ENCODE data around the gene HPS4. TPM values are rescaled to one million over a fixed set of nuclear protein-coding genes. Genes with fewer than 3 reads are reported as not detected.

Gene HPS4
- total RNA-seq, 1 experiment from 2014 or later, result 35.4 TPM

- no peak for TF ChIP-seq REST (IDR thresholded peaks at IDR 0.05; ENCODE audit: low read depth)
- TF ChIP-seq RAD21 (IDR thresholded peaks at IDR 0.05; ENCODE audit: low read depth), result no peak
- TF ChIP-seq SRF (IDR thresholded peaks at IDR 0.05; ENCODE audit: low read depth), result no peak
- no peak for TF ChIP-seq FOSL1 (IDR thresholded peaks at IDR 0.05; ENCODE audit: low read depth)
- TF ChIP-seq ZNF274 (IDR thresholded peaks at IDR 0.05; ENCODE audit: low read depth, low read length), result no peak
- no peak for TF ChIP-seq POLR2A (IDR thresholded peaks at IDR 0.05; ENCODE audit: borderline replicate concordance, extremely low read depth, insufficient read depth, insufficient read length)
- no peak for TF ChIP-seq ATF3 (IDR thresholded peaks at IDR 0.05)
These were observed 6.0 kb upstream of the HPS4 start (continued) for GRCh38 chr22:26489447-26490036.

GRCh38 chr22:26487996-26488395 is 4.4 kb upstream of the HPS4 start:
- BruUV-seq (replicated peaks), result no TSS peak
- H4K20me1 ChIP-seq (ENCODE audit: insufficient read depth), result no peaks in the 10 kb centered on the region
- ChIA-PET POLR2A (no interaction called here), CTCF (no interaction called here), RAD21 (ENCODE audit: low non-redundant PET in 1 of 2, low total read pairs in 2 of 2, uncharacterized antibody in 2 of 2, unreplicated experiment in 2 of 2) (no interaction called here)
- H2AFZ ChIP-seq (ENCODE audit: low read depth, low read length, poor library complexity, severe bottlenecking), result no peak overlapping the region
- H3K9me2 ChIP-seq (ENCODE audit: insufficient read depth), result no peaks in the 10 kb centered on the region
- TF ChIP-seq EZH2 (IDR thresholded peaks at IDR 0.05), result no peak
- TF ChIP-seq SRF (IDR thresholded peaks at IDR 0.05; ENCODE audit: low read depth), result no peak
- no peak for TF ChIP-seq EGR1 (IDR thresholded peaks at IDR 0.05; ENCODE audit: low read depth)
- TF ChIP-seq ATF3 (IDR thresholded peaks at IDR 0.05), result no peak
- peaks cover 7 to 10% of the 10 kb centered on the region in 2 experiments for H3K4me1 ChIP-seq (ENCODE audit: control insufficient read depth in 1 of 2, insufficient read depth in 2 of 2, low read length in 2 of 2)
- no peak for DNase-seq (ENCODE audit: low read depth, low spot score)
- intact Hi-C loops (cut with micrococcal nuclease), result no loop called here
- peaks cover 45% of the 10 kb centered on the region for H3K79me2 ChIP-seq (ENCODE audit: insufficient read depth, low read length)
- H3K27me3 ChIP-seq (ENCODE audit: insufficient read depth, low read length), result no peaks in the 10 kb centered on the region
- H3K36me3 ChIP-seq (ENCODE audit: control insufficient read depth in 1 of 2, insufficient read depth in 2 of 2, low read length in 2 of 2), result peaks cover 37 to 48% of the 10 kb centered on the region in 2 experiments
- no peak overlapping the region for H3K9ac ChIP-seq (ENCODE audit: low read length)
- H3K4me3 ChIP-seq (replicated peaks in 1 of 2; ENCODE audit: low read depth in 1 of 2, low read length in 2 of 2), result no peak overlapping the region
- H3K9me3 ChIP-seq (ENCODE audit: control insufficient read depth in 1 of 2, insufficient read depth in 1 of 2, low read depth in 1 of 2, low read length in 2 of 2), result no peaks in the 10 kb centered on the region
- ATAC-seq, result no peak
- H3K27ac ChIP-seq (ENCODE audit: low read depth, low read length), result no peak overlapping the region
- H3K4me2 ChIP-seq (ENCODE audit: low read length), result no peak overlapping the region
